Glomerular visceral epithelial cell (primary cell): Measurements from ENCODE around the gene PTPN14.
"Not testable (repeated sequence)": the region's sequence is repeated elsewhere in the genome, so short reads cannot be mapped to it uniquely, and the experiment has no call there.

Experiments used
- DNase-seq: peaks from one replicate; pipeline ENCODE4 v3.0.0-alpha.2; 2016; ENCODE audit errors: extremely low spot score

Gene PTPN14

GRCh38 chr1:214551436-214552173 lies at the start of gene PTPN14:
Gene PTPN14 (minus strand): TSS chr1:214551602. CDS start chr1:214464803, 86,799 bp downstream.
- DNase-seq = peak; percentile 98

GRCh38 chr1:214593158-214593557 lies 41.8 kb upstream of the PTPN14 start:
- DNase-seq = no peak

GRCh38 chr1:214591918-214592317 lies 40.5 kb upstream of the PTPN14 start:
- DNase-seq = not testable (repeated sequence)

DNA sequence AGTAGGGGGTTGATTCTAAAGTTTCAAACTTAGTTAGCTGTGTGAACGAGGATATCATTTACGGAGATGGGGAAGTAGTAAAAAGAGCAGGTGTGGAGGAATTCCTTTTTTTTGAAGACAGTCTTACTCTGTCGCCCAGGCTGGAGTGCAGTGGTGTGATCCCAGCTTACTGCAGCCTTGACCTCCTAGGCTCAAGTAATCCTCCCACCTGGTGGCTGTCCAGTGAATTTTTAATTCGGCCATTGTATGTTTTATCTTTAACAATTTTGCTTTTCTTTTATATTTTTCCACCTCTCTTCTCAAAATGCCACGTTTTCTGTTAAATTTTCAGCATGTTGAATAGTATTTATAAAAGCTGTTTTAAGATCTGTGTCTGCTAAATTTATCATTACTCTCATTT lies 39.3 kb upstream of the PTPN14 start:
- DNase-seq = no peak

DNA sequence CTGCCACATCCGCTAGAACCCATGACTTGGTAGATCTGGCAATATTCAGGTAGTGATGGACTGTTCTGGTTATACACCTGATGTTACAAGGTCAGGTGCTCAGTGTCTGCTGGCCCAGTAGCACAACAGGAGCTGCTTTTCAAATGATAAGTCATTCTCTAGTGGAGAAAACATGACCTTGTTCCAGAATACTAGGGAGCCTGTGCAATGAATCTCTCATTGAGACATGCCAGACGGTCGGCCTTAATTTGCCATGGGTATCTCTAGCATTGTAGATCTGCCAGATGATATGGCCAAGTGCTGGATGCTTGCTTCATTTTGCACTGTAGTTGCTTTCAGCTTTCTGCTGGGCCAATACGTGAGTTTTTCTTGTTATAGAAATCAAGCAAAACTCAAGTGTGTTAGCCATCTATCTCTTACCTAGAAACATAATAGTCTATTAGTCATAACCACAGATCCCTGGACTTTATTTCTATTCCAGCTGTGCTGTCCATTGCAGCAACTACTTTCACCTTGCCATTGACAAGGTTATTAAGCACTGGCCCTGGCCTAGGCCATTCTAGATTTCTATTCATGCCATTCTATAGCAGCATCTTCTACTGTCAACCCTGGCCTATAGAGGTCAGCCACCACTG lies 37.7 kb upstream of the PTPN14 start:
- DNase-seq = no peak

- DNase-seq = no peak
Measured at GRCh38 chr1:214587165-214587564, 35.8 kb upstream of the PTPN14 start.

GRCh38 chr1:214586621-214587020 lies 35.2 kb upstream of the PTPN14 start:
- no peak for DNase-seq

DNA sequence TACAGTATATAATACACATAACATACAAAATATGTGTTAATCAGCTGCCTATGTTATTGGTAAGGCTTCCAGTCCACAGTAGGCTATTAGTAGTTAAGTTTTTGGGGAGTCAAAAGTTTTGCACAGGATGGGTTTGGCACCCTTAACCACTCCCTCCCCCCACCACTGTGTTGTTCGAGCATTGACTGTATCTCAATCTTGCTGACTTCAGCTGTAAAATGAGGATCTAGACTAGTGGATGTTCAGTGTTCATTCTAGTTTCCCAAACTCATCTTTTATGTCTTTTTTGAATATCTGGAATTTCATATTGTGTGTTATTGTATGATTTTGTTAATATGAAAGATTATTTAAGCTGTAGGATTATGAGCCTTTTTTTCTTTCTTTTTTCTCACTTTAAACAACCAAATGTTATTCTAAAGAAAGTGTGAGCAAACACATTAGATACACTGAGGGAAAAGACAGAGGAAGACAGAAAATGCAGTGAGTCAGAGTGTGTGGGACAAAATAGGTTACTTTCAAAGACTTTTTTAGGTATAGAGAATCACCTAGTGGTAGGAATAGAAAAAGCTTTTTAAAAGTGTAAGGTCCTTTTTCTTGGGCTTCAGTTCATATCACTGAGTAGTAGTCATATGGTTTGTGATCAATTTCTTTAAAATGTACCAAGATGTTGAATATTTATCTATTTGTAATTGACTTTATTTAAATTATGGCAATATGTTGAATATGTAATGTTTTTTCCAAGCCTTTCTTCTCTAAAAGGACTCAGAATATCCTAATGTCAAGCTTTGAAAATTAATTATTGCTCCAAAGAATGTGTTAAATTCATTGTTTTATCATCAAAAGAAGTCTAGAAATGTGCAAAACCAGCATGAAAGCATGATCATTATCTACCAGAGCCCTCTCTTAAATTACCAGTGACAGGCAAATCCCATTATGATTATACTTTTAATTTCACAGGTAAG lies 33.7 kb upstream of the PTPN14 start:
- DNase-seq = peak; percentile 56

GRCh38 chr1:214583824-214584554 lies 32.6 kb upstream of the PTPN14 start:
- no peak for DNase-seq

DNA sequence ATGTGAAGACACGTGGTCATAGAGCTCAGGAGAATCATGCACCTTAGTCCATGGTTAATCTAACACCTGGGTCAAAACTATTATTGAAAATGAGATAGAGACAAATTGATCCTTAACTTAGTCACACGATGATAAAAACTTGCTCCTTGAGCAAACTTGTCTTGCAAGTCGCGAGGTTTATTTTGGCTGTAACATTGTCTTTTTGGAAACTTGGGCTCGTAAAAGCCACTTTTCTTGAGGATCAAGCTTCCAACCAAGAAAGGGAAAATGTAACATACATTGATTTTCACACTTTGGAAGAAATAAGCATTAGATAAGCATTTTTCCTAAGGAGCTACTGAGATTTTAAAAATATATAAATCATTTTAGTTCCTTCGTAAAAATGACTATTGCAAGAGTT lies 31.7 kb upstream of the PTPN14 start:
- DNase-seq = no peak

DNA sequence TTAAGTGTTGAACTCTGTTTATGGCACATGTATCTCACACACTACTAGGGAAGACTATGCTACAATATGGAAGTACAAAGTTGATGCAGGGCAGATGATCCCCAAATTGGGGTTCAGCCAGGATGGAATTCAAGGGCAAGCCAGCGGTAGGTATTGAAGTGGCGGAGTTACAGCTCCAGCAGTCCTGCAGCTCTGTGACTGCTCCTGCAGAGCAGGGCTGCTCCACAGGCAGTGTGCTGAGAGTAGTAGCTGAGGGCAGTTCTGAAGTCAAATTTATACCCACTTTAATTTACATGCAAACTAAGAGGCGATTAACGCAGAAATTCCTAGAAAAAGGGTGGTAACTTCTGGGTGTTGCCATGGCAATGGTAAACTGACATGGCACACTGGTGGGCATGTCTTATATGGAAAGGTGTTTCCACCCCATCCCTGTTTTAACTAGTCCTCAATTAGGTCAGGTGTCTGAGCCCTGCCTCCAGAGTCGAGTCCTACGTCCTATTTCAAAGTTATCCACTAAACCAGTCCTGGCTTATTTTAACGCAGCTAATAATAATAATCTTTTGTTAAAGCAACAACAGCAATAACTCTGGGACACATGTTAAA lies 31.0 kb upstream of the PTPN14 start:
- no peak for DNase-seq

DNA sequence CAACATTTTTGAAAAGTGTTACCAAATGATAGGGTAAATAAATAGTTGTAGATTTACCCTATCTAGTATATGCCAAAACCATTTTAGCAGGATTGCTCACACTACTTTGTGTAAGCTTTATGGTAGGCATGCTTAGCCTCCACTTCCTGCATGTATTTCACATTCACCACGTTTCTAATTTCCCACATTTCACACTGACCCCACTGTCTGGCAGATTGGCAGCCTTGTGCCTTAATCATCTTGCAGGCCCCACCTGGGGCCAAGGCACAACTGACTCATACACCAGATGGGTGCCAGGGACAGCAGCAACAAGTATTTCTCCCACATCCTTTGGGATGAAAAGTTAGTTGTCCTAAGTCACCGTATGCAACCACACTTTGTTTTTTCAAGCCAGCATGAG lies 30.4 kb upstream of the PTPN14 start:
- DNase-seq = peak; percentile 97

DNA sequence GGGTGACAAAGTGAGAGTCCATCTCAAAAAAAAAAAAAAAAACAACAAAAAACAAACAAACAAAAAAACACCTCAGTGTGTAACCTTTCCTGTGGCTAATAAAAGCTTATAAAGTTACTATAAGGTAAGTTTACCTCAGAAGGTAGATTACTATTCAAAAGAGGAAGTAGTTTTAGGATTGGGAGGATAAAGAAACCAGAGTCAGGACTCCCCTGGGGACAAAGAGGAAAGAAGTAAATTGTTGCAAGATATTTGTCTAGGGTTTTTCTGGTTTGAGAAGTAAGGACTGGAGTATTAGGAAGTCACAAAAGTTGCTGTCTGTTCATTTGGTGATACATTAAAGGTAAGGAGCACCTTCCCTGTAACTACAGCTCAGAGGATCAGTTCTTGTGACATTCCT lies 27.8 kb upstream of the PTPN14 start:
- no peak for DNase-seq

GRCh38 chr1:214576120-214576519 lies 24.7 kb upstream of the PTPN14 start:
- not testable (repeated sequence) for DNase-seq

DNA sequence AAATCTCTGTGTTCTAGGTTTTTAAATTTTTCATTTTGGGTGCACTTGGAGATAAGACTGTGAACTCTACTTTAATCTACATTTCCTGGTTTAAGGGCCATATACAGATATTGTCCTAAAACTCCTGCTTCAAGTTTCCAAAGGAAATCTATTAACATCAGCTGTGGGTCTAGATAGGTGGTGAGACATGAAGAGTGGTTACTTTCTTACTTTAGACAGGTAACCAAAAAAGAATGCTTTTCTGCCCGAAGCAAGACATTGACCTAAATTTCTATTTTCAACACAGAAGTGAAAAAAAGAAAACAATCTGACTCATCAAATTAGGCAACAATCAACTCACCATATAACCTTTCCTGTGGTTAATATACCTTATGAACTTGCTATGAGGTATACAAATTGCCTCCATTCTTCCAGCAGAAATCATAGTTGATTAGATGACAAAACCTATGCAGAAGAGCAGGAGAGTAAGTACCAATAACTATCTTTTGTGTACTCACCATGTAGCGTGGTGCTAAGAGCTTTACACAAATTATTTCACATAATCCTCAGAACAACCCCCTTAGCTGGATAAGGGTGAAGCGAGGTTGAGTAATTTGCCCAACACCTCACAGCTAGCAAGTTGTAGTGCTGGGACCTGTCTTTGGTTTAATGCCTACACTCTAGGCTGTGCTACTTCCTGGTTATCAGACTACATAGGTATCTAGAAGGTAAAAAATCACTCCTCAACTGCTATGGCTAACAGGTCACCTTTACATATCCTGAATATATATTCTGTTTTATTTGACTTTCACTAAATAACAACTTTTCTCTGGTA lies 23.4 kb upstream of the PTPN14 start:
- DNase-seq = no peak

DNA sequence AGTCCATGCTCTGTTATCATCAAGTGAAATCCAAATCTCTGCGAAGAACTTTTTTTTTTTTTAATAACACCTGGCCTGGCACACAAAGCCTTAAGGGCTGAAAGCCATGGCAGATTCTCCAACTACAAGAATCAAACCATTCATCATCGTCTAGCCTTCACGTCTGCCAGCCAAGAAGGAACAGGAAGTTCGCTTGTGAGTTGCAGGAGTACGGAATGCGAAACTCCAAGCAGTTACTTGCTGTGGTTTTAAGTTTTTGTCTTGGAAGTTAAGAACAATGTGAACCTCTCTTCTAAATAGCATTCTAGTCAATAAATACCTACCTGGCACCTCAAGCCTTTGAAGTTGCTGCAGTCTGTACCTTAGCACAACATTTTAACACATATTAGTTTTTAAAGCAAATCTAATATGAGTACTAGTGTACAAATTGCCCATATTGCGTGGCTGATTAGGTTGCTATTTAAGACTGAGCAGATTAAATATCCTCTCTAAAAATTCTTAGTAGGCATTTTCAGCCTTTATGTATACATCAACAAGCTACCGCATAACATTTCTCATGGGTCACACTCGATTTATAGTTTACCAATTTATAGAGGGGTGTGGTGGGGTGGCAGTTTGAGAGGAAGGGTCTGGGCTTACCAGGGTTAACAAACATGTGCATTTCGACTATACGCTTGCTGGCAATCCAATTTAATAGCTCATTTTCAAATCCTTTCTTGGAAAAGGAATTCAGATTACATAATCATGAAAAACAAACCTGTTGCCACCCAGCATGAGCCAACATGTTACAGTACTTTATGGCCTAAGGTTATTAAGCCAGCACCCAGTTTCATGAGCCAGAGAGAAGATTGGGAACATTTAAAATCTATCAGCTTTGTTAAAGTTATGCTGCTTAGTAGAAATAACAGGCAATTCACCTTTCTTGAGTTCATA lies 22.2 kb upstream of the PTPN14 start:
- DNase-seq = peak; percentile 65

DNA sequence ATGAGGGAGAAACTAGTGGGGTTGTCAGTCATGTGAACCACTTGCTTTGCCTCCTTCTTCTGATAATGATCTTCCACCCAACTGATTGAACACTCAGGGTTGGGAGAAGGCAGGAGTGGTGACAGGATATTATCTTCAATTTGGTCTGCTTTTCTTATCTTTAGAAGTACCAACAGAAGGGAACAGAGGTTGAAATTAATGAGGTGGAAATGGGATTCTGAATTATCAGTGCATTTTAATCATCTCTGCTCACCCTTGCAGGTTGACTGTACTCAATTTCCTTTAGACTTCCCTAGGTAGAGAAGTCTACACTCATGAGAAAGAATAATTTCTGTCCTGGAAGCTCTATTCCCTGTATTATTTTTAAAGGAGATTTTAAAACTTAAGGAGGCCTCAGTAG lies 19.9 kb upstream of the PTPN14 start:
- no peak for DNase-seq

DNA sequence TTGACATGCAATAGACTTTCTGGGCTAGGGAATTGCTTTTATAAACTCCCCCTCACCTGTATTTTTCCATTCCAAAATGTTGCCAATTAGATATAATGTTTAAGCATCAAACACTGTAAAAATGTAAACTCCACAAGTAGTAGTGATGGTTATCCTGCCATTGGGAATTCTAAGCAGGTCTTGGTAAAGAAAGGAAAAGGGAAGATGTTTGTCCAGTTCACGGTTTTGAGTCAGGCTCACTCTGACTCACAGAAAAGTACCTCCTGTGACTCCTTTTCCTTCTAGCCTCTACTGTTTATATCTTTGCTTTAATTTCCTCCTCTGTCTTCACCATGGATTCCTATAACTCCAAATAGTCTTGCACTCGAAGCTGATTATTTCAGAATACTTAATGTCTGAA lies 19.0 kb upstream of the PTPN14 start:
- DNase-seq = peak; percentile 56

DNA sequence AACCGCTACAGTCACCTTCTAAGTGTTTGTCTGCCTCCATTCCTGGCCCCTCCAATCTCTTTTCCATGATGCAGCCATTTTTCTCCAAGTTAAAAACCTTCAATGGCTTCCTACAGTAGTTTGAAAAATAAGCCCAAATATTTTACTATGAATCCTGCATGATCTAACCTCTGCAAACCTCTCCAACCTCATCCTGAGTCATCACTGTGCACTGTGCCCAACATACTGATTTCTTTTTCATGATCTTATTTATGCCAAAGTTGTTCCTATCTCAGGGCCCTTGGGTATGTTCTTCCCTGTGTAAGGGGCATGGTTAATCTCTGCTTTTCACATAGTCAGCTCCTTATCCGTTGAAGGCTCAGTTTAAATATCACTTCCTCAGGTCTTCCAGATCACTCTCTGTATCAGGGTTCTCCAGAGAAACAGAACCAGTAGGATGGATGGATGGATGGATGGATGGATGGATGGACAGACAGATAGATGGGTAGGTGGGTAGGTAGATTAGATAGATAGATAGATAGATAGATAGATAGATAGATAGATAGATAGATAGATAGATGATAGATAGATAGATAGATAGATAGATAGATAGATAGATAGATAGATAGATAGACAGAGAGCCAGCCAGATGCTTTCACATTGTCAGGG lies 18.1 kb upstream of the PTPN14 start:
- DNase-seq = peak; percentile 51
